Activated CD4-positive, alpha-beta T cell treated with anti-CD3 and anti-CD28 coated beads, Interleukin-2, Interleukin-6, amounts not matched to agents 100 ng/mL and 50 ng/mL, durations not matched to agents 16 hours and 8 hours (primary cell): Measurements from ENCODE around the gene KLK4.
"Not testable (repeated sequence)": the region's sequence is repeated elsewhere in the genome, so short reads cannot be mapped to it uniquely, and the experiment has no call there.

ENCODE experiments used
- DNase-seq: peaks from one replicate; pipeline ENCODE4 v3.0.0-alpha.2; 2020

Gene KLK4

DNA sequence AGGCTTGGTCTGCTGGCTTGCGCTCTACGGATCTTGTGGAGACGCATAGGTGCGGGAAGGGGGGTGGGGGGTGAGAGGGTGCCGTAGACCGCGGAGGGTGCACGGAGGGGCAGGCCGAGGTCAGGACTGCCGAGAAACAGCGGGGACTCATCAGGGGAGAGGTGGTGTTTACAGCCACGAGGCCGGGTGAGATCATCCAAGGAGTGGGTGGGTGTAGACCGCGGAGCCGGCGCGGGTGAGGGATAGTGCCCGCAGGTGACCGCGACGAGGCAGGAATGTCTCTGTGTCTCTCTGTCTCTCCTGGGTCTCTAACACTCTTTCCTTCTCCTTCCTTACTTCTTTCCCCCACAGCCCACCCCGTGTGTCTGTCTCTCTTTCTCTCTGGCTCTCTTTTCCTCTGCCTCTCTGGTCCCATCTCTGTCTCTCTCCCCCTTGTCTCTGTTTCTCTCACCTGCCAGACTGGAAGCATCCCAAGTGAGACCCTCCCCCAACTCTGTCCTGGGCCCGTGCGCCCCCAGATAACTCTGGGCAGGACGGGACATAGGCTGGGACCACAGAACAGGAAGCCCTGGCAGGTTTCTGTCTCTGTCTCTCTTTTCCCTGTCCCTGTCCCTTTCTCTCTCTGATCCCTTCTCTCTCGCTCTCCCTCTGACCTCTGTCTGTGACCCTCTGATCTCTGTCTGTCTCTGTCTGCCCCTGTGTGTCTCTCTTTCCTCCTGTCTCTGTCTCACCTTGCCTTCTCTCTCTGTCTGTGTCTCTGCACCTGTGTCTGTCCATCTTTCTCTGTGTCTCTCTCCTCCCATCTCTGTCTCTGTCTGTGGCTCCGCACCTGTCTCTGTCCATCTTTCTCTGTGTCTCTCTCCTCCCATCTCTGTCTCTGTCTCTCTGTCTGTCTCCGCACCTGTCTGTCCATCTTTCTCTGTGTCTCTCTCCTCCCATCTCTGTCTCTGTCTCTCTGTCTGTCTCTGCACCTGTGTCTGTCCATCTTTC, 1.8 kb upstream of the KLK4 start:
- no peak for DNase-seq

DNA sequence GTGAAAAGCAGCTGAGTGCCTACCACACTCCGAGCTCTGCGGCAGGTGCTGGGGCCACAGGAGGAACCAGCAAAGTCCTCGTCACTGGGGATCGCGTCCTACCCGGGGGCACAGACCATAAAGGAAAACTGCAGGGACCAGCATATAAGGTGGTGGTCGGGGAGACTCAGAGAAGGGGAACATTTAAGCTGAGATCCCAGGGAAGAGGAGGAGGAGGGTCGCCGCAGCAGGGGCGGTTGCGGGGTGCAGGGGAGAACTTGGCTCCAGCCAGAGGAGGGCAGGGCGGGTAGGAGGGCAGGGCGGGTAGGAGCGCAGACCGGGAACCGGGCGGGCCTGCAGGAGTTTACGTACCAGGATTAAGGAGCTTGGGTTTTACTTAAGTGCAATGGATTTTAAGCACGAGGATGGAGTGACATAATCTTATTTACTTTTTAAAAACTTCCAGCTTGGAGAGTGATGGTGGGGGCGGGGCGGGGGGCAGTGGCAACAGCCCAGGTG, 956 bp upstream of the KLK4 start:
- no peak for DNase-seq

DNA sequence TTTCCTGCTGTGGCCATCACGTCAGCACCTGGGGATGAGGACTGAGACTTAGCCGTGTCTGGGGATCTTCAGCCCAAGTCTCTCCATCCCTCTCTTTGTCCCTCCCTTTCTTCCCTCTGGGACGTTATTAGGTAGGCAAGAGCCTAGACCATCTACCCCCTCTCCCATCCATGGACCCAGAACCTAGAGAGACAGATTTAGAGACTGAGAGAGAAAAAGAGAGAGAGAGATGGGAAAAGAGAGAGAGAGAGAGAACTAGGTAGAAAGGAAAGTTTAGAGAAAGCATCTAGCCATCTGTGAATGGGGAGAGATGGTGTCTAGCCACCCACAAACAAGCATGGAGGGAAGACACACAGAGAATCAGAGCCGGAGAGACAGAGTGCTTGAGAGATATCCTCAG, 473 bp downstream of the KLK4 start:
- DNase-seq, result no peak

DNA sequence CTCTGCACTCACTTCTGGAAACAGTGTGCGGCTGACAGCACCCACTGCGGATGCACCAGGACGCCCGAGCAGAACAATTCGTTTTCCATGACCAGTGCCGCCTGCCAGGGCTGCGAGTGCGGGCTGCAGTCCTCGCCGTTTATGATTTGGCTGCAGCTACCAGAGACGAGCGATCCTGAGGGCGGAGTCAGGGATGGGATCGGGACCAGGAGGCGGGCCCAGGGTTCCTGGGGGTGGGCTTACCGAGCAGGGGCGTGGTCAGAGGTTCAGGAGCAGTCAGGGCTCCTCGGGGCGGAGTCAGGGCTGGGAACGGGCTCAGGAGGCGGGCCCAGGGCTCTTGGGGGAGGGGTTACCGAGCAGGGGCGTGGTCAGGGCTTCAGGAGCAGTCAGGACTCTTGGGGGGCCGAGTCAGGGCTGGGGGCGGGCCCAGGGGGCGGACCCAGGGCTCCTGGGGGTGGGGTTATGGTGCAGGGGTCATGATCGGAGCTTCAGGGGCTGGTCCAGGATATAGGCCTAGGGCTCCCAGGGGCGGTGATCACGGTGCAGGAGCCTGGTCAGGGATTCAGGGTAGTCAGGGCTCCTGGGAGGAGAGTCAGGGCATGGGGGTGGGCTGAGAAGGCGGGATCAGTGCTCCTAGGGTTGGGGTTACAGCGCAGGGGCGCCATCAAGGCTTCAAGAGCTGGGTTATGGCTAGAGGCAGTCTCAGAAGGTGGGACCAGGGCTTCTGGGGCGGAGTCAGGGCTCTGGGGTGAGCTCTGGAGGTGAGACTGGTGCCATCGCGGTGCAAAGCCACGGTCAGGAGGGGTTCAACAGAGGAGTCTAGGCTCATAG, 1.7 kb downstream of the KLK4 start:
- peak; percentile 49 for DNase-seq

DNA sequence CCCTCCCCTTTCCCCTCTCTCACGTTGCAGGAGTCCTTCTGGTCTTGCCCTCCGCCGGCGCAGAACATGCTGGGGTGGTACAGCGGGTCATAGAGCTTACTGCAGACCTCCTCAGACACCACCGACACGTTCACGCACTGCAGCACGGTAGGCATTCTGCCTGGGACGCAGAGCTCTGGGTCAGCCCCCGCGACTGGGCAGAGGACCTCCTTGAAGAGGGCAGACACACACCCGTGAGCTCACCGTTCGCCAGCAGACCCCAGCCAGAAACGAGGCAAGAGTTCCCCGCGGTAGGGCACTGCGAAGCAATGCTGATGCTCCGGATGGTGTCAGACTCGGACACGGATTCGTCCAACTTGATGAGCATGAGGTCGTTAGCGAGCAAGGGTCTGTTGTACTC, 2.9 kb downstream of the KLK4 start:
- no peak for DNase-seq

DNA sequence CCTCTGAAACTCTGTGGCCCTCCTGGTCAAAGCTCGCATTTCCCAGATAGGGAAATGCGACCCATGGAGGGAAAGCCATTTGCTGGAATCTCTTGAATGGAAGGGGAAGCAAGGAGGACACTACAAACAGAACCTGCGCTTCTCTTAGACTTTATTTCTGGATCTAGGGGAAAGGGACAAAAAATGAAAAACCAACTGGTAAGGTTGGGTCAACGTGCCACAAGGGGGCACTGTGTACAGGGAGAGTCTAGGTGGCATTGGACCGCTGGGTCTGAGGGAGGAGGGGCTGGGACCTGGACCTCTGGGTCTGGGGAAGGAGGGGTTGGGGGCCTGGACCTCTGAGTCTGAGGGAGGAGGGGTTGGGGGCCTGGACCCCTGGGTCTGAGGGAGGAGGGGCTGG, 5.0 kb downstream of the KLK4 start:
- DNase-seq, result peak; percentile 55

DNA sequence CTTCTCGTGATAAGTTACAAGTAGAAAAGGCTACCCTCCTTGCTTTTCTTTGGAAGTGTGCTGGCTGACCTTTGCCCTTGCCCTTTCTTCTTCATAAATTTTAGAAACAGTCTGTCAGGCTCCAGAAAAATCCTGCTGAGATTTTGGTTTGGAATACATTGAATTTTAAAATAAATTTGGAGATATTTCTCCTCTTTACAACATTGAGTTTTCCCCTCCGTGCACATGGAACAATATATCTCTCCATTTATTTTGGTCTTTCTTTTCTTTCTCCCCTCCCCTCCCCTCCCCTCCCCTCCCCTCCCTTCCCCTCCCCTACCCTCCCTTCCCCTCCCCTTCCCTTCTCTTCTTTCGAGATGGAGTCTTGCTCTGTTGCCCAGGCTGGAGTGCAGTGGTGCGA, 8.6 kb downstream of the KLK4 start:
- no peak for DNase-seq

DNA sequence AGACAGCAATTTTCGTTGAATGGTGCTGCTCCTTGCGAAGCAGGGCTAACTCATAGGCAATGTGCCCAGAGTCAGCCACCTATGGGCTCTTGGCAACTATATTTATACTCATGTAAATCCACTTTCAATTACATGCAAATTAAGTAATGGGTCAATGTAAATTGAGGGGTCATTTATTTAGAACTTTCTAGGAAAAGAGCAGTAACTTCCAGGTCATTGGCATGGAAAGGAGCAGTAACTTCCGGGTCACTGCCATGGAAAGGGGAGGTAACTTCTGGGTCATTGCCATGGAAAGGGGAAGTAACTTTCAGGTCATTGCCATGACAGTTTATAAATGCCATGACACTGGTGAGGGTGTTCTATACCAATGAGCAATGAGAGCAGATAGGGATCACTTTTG, 11.6 kb downstream of the KLK4 start:
- DNase-seq, result no peak

DNA sequence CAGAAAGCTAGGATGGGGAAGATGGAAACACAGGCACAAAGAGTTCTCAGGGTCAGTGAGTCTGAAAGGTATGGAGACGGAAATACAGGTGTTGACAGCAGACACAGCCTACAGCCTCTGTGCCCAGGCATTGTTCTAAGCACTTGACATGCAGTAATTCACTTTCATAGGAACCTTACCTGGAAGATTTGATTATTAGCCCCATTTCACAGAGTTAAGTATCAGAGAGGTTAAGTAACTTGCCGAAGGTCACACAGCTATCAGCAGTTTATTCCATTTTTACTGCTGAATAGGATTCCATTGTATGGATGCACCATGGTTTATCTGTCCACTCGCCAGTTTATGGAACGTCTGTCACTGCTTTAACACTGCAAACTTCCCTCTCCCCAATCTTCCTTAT, 13.2 kb downstream of the KLK4 start:
- no peak for DNase-seq

DNA sequence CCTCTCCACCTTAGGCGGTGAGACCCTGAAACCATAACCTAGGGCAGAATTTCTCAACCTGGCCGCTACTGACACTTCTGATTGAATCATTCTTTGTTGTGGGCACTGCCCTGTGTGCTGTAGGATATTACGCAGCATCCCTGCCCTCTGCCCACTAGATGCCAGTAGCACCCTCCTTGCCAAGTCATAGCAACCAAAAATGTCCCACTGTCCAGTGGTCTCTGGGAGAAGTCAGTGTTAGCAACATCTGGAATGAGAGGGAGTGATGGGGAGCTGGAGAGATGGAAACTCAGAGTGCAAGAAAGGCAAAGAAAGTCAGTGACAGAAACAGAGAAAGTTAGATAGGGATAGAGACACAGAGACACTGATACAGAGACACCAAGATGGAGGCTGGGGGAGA, 13.6 kb downstream of the KLK4 start:
- no peak for DNase-seq

DNA sequence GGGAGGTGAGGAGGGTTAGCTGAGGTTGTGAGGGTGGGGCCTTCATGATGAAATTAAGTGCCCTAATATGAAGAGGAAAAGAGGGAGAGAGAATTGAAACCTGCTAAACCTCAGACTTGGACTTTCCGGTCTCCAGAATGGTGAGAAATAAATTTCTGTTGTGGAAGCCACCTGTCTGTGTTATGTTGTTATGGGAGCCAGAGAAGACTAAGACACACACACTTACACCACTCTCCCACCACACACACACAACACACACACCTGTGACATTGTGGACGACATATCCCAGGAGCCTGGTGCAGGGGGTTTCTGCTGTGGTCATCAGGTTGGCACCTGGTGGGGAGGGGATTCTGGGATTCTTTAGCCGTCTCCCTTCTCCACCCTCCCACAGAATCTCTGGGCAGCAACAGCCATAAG, 14.0 kb downstream of the KLK4 start:
- DNase-seq, result no peak

DNA sequence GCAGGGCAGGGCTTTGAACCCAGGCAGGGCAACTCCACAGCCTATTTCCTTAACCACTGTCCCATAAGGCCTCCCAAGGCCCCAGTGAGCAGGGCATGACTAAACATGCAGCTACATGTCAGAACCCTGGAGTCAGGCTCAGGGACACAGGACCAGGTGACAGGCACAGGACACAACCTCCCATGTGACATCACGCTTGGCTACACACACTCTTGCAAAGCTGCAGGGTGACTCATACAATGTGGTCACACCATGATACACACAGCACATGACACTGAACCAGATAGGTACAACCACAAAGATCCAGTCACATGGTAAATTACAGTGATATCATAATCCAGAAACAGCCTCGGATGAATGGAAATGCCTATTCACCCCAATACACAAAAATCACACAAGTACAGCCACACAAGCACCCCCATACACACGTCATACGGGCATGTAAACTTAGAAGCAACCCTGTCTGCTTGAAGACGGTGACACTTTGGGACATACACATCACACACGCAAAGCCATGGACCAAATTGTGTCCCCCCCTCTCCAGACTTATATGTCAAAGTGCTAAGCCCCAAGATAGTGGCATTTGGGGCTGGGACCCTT, 14.5 kb downstream of the KLK4 start:
- DNase-seq, result peak; percentile 56

DNA sequence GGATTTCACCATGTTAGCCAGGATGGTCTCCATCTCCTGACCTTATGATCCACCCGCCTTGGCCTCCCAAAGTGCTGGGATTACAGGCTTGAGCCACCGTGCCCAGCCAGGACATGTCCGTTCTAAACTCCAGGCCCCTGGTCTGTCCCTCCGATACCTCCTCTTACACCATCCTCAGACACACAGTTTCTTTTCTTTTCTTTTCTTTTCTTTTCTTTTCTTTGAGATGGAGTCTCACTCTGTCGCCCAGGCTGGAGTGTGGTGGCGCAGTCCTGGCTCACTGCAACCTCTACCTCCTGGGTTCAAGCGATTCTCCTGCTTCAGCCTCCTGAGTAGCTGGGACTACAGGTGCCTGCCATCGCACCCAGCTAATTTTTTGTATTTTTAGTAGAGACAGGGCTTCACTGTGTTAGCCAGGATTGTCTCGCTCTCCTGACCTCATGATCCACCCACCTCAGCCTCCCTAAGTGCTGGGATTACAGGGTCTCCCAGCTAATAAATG, 15.1 kb downstream of the KLK4 start:
- DNase-seq, result not testable (repeated sequence)

DNA sequence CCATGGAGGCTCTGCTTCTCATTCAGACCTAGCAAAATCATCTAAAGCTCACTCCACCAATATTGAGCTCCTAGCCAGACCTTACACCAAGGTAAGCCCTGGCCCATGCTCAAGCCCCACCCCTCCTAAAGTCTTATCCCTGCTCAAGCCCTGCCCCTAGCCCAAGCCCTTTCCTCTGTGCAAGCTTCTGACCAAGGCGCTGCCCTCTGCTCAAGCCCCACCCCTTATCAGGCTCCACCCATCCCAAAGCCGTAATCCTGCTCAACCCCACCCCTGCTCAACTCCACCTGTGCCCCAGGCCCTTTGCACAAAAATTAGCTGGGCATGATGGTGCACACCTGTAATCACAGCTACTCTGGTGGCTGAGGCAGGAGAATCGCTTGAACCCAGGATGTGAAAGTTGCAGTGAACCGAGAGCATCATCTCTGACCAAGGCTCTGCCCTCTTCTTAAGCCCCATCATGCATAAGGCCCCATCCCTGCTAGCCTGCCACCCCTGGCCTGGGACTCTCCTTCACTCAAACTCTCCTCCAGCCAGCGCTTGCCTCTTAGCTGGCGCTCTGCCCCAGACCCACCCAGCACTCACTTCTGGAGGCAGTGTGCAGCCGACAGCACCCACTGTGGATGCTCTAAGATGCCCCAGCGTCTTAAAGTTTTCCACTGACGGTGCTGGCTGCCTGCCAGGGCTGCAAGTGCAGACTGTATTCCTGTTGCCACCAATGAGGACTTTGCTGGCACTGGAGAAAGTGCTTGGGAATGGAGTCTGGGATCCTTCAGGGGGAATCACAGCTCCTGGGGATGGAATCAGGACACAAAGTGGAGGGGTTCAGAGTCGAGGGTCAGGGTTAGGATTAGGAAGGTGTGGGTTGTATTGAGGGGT, 16.5 kb downstream of the KLK4 start:
- DNase-seq, result no peak

DNA sequence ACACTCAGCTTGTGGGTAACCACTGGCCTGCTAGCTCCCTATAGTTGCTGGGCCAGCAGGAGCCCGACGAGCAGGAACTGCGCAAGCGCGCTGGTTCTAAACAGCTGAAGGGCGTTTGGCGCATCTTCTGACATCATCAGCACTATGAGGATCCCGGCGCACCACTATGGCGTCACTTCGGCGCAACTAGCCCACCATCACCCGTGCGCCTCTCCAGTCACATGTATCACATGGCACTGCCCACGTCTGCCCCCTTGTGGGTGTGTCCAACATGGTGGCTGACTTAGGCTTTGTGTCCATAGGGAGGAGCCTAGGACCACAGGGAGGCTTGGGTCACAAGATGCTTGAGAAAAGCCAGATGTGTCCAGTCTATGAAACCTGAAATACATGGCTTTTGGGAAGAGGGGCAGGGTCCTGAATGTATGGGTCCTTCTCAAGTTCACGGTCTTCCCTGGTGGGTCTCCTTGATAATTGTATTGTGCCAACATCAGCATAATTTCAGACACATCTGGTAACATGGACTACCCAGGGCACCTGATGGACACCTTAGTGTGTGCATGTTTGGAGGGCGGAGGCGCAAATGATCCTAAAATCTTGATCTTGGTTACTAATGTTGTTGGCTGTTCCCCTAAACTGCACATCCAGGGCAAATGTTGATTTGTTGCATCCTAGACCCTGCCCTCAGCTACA, 18.0 kb downstream of the KLK4 start:
- peak; percentile 20 for DNase-seq

DNA sequence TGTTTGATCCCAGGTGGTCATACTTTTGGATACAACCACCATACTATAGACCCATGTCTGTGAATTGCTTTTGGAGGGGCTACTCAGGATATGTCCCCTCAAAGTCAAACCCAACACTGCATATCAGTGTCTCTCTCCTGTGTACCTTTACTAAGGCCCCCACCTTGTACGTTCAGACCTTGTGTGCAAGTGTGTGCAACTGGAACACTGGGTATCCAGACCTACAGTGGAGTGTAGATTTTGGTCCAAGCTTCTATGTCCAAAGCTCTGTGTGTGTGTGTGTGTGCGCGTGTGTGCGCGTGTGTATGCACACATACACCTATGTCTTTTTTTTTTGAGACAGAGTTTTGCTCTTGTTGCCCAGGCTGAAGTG, 20.0 kb downstream of the KLK4 start:
- no peak for DNase-seq

DNA sequence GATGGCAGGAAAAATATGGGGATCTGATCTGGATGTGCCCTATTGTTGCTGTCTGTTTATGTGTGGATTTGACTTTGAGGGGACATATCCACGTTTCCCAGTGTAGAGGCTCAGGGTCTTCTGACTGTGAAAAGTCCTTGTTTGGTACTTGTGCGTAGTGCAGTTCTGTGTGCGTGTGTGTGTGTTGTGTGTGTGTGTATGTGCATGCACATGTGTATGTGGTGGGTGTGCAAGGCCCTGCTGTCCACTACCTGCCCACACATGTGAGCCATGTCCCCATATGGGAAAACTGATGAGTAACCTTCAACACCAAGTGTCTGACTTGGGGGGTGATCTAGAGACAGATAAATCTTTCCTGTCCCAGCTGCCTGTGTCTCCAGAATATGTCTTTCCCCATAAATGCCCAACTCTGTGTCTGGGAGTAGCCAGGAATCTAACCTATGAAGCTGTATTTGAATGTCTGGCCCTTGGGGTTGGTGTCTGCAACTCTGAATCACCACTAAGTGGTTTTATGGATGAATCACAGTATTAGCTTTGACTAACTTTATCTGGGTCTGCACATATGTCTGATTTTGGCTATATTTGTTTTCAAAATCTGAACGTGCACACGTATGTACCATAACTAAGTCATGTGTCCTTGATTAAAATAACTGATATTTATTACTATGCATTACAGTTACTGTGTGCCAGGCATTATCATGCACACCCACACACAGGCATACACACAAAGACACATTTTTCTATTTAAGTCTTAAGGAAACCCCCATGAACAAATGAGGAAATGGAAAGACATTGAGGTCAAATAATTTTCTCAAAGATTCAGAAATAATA, 20.6 kb downstream of the KLK4 start:
- DNase-seq, result no peak

DNA sequence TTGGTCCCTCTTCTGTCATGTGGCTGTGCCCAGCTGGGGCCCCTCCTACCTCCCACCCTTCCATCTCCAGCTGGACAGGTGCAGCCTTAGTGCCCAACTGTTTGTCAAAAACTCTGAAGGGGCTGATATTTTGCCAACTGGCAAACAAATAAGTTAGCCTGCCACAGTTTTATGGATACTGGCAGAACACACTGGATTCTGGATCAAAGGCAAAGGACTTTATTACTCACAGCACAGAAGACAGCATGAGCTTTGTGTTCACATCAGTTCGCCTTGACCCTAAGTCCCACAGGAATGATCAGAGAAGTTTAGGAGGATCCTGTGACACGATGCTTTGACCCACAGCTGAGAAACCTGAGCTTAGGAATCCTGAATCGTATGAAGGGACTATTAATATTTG, 21.6 kb downstream of the KLK4 start:
- DNase-seq, result no peak

DNA sequence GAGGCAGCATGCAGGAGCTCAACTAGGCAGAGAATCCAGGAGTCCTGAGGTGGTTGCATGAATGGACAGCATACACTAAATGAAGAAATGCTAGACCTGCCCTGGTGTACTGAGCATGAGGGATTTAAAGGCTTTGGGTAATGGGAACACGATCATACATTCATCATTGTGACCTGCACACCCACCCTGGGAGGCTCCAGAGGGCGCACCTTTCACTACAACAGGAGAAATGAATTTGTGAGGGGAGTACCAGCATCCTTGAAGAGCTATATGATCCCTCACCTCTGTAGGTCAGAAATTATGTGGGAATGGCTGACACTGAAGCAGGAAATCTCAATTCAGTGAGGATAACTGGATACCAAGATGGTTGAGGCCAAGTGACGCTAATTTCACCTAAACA, 29.0 kb downstream of the KLK4 start:
- no peak for DNase-seq

DNA sequence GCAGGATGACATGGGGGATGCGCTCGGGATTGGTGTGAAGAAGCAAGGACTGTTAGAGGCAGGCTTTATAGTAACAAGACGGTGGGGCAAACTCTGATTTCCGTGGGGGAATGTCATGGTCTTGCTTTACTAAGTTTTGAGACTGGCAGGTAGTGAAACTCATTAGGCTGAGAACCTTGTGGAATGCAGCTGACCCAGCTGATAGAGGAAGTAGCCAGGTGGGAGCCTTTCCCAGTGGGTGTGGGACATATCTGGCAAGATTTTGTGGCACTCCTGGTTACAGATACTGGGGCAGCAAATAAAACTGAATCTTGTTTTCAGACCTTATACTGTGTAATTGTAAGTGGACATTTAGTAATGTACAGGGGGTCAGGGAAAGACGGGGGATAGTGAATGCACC, 31.0 kb downstream of the KLK4 start:
- DNase-seq, result no peak

DNA sequence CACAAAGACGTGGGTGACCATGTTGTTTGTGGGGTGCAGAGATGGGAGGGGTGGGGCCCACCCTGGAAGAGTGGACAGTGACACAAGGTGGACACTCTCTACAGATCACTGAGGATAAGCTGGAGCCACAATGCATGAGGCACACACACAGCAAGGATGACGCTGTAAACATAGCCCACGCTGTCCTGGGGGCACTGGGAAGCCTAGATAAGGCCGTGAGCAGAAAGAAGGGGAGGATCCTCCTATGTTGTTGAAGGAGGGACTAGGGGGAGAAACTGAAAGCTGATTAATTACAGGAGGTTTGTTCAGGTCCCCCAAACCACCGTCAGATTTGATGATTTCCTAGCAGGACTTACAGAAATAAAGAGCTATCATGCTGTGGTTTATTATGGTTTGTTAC, 32.3 kb downstream of the KLK4 start:
- no peak for DNase-seq
